Measurements from ENCODE around the gene PRR20G.

DNA sequence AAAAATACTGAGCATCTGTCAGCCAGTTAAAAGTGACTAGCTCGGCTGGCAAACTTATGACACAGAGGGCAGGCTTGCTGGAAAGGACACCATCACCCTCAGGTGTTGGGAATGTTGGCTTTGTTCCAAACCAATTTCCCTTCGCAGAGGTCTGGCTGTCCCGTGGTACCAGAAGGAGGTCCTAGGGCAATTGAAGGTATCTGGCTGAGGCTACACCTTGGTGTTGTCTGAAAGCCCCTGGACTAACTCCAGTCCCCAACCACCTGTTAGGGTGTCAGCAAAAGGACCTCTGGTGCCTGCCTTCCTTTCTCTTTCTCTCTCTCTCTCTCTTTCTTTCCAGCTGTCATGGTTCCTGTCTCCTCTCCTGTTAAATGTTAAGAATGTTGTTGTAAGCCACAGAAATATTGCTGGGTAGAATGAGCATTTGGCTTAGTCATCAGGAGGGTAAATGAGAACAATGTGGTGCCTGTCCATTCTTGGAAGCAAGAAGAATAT, 12.5 kb downstream of the PRR20G start:
- TF ChIP-seq TAF1 (IDR thresholded peaks at IDR 0.05; ENCODE audit: borderline replicate concordance, low read depth, low read length) = no peak
- TF ChIP-seq, protein P1, sequence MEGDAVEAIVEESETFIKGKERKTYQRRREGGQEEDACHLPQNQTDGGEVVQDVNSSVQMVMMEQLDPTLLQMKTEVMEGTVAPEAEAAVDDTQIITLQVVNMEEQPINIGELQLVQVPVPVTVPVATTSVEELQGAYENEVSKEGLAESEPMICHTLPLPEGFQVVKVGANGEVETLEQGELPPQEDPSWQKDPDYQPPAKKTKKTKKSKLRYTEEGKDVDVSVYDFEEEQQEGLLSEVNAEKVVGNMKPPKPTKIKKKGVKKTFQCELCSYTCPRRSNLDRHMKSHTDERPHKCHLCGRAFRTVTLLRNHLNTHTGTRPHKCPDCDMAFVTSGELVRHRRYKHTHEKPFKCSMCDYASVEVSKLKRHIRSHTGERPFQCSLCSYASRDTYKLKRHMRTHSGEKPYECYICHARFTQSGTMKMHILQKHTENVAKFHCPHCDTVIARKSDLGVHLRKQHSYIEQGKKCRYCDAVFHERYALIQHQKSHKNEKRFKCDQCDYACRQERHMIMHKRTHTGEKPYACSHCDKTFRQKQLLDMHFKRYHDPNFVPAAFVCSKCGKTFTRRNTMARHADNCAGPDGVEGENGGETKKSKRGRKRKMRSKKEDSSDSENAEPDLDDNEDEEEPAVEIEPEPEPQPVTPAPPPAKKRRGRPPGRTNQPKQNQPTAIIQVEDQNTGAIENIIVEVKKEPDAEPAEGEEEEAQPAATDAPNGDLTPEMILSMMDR (IDR thresholded peaks at IDR 0.05 in 2 of 3, conservative IDR thresholded peaks at IDR 0.05 in 1 of 3; ENCODE audit: control insufficient read depth in 2 of 3, extremely low read depth in 1 of 3, insufficient read depth in 1 of 3, low read depth in 3 of 3, low read length in 3 of 3) = no peak
- no peak for TF ChIP-seq POLR2AphosphoS5 (IDR thresholded peaks at IDR 0.05; ENCODE audit: low read length)
- no peak for TF ChIP-seq HDAC6 (IDR thresholded peaks at IDR 0.05; ENCODE audit: unreplicated experiment)
- no peak for TF ChIP-seq MEF2A (IDR thresholded peaks at IDR 0.05; ENCODE audit: insufficient read depth, low read depth, low read length)
- TF ChIP-seq RAD21 (IDR thresholded peaks at IDR 0.05; ENCODE audit: insufficient read depth, low read depth, low read length) = no peak
- no peak for TF ChIP-seq GABPA (IDR thresholded peaks at IDR 0.05; ENCODE audit: low read depth)
- TF ChIP-seq SIX5 (IDR thresholded peaks at IDR 0.05; ENCODE audit: low read depth, low read length, severe bottlenecking) = no peak
- TF ChIP-seq POLR2A (IDR thresholded peaks at IDR 0.05; ENCODE audit: low read depth, low read length) = no peak
